ENCODE data around the gene CRYZ. TPM values are rescaled to one million over a fixed set of nuclear protein-coding genes. Genes with fewer than 3 reads are reported as not detected.

CRYZ gene
- total and polyA plus RNA-seq, 9 donors = 10.4 to 38.6 (median 24.2) TPM

- no peaks in the 10 kb centered on the region for H3K27me3 ChIP-seq (ENCODE audit: control insufficient read depth, insufficient read depth, low read length)
- H3K4me1 ChIP-seq (ENCODE audit: control insufficient read depth, insufficient read depth, low read length) = no peaks in the 10 kb centered on the region
- H3K4me3 ChIP-seq (ENCODE audit: low read length) = no peak overlapping the region
- WGBS (ENCODE audit: insufficient coverage) = no CpG with 5 or more reads among the region's 3 CpGs
- no peak for DNase-seq
- H3K36me3 ChIP-seq (ENCODE audit: control insufficient read depth, insufficient read depth, low read length) = peaks cover 37% of the 10 kb centered on the region
- H3K9me3 ChIP-seq (replicated peaks; ENCODE audit: control insufficient read depth, low read depth, low read length) = no peaks in the 10 kb centered on the region
- no peak overlapping the region for H3K27ac ChIP-seq (ENCODE audit: low read length)
Measured at GRCh38 chr1:74713849-74714248, 19.0 kb downstream of the CRYZ start.

- Histone ChIP-seq H3K27ac (ENCODE audit: low read length) (no peak overlapping the region), H3K27me3 (ENCODE audit: control insufficient read depth, insufficient read depth, low read length) (no peaks in the 10 kb centered on the region), H3K9me3 (replicated peaks; ENCODE audit: control insufficient read depth, low read depth, low read length) (no peaks in the 10 kb centered on the region), H3K4me1 (ENCODE audit: control insufficient read depth, insufficient read depth, low read length) (no peaks in the 10 kb centered on the region), H3K36me3 (ENCODE audit: control insufficient read depth, insufficient read depth, low read length) (peaks cover 34% of the 10 kb centered on the region), H3K4me3 (ENCODE audit: low read length) (no peak overlapping the region)
- DNase-seq = no peak
- WGBS (ENCODE audit: insufficient coverage) = no CpG with 5 or more reads among the region's 1 CpG
Measured at GRCh38 chr1:74712881-74713280, 20.0 kb downstream of the CRYZ start.

- no peak for DNase-seq
- Histone ChIP-seq H3K4me1 (ENCODE audit: control insufficient read depth, insufficient read depth, low read length) (no peaks in the 10 kb centered on the region), H3K36me3 (ENCODE audit: control insufficient read depth, insufficient read depth, low read length) (peaks cover 18% of the 10 kb centered on the region), H3K27ac (ENCODE audit: low read length) (no peak overlapping the region), H3K27me3 (ENCODE audit: control insufficient read depth, insufficient read depth, low read length) (no peaks in the 10 kb centered on the region), H3K4me3 (ENCODE audit: low read length) (no peak overlapping the region), H3K9me3 (replicated peaks; ENCODE audit: control insufficient read depth, low read depth, low read length) (no peaks in the 10 kb centered on the region)
- 97% methylated on average over 4 of the region's 6 CpGs for WGBS (ENCODE audit: insufficient coverage)
Measured at GRCh38 chr1:74703386-74704182, 29.3 kb downstream of the CRYZ start.

GRCh38 chr1:74699331-74699730 lies 33.5 kb downstream of the CRYZ start:
- H3K27ac ChIP-seq (ENCODE audit: low read length) = no peak overlapping the region
- H3K36me3 ChIP-seq (ENCODE audit: control insufficient read depth, insufficient read depth, low read length) = peaks cover 14% of the 10 kb centered on the region
- no peaks in the 10 kb centered on the region for H3K4me1 ChIP-seq (ENCODE audit: control insufficient read depth, insufficient read depth, low read length)
- H3K27me3 ChIP-seq (ENCODE audit: control insufficient read depth, insufficient read depth, low read length) = no peaks in the 10 kb centered on the region
- H3K4me3 ChIP-seq (ENCODE audit: low read length) = no peak overlapping the region
- no peaks in the 10 kb centered on the region for H3K9me3 ChIP-seq (replicated peaks; ENCODE audit: control insufficient read depth, low read depth, low read length)
- no peak for DNase-seq

GRCh38 chr1:74697832-74698231 lies 35.0 kb downstream of the CRYZ start:
- H3K36me3 ChIP-seq (ENCODE audit: control insufficient read depth, insufficient read depth, low read length) = peaks cover 2% of the 10 kb centered on the region
- no peaks in the 10 kb centered on the region for H3K9me3 ChIP-seq (replicated peaks; ENCODE audit: control insufficient read depth, low read depth, low read length)
- no peak overlapping the region for H3K27ac ChIP-seq (ENCODE audit: low read length)
- H3K4me3 ChIP-seq (ENCODE audit: low read length) = no peak overlapping the region
- WGBS (ENCODE audit: insufficient coverage) = 71% methylated on average over 2 of the region's 2 CpGs
- H3K4me1 ChIP-seq (ENCODE audit: control insufficient read depth, insufficient read depth, low read length) = no peaks in the 10 kb centered on the region
- H3K27me3 ChIP-seq (ENCODE audit: control insufficient read depth, insufficient read depth, low read length) = no peaks in the 10 kb centered on the region
- DNase-seq = no peak

- Histone ChIP-seq H3K4me1 (ENCODE audit: control insufficient read depth, insufficient read depth, low read length) (no peaks in the 10 kb centered on the region), H3K36me3 (ENCODE audit: control insufficient read depth, insufficient read depth, low read length) (no peaks in the 10 kb centered on the region), H3K4me3 (ENCODE audit: low read length) (no peak overlapping the region), H3K9me3 (replicated peaks; ENCODE audit: control insufficient read depth, low read depth, low read length) (no peaks in the 10 kb centered on the region), H3K27me3 (ENCODE audit: control insufficient read depth, insufficient read depth, low read length) (no peaks in the 10 kb centered on the region), H3K27ac (ENCODE audit: low read length) (no peak overlapping the region)
- 70% methylated on average over 2 of the region's 2 CpGs for WGBS (ENCODE audit: insufficient coverage)
- DNase-seq = no peak
Measured at GRCh38 chr1:74693473-74693872, 39.4 kb downstream of the CRYZ start.

GRCh38 chr1:74690909-74691308 lies 41.9 kb downstream of the CRYZ start:
- no peak for DNase-seq
- no peak overlapping the region for H3K4me3 ChIP-seq (ENCODE audit: low read length)
- H3K27me3 ChIP-seq (ENCODE audit: control insufficient read depth, insufficient read depth, low read length) = no peaks in the 10 kb centered on the region
- WGBS (ENCODE audit: insufficient coverage) = no CpG with 5 or more reads among the region's 4 CpGs
- no peaks in the 10 kb centered on the region for H3K4me1 ChIP-seq (ENCODE audit: control insufficient read depth, insufficient read depth, low read length)
- no peaks in the 10 kb centered on the region for H3K9me3 ChIP-seq (replicated peaks; ENCODE audit: control insufficient read depth, low read depth, low read length)
- H3K27ac ChIP-seq (ENCODE audit: low read length) = no peak overlapping the region
- H3K36me3 ChIP-seq (ENCODE audit: control insufficient read depth, insufficient read depth, low read length) = no peaks in the 10 kb centered on the region

GRCh38 chr1:74690364-74690696 lies 42.5 kb downstream of the CRYZ start:
- 0% methylated on average over 1 of the region's 2 CpGs for WGBS (ENCODE audit: insufficient coverage)
- no peak overlapping the region for H3K4me3 ChIP-seq (ENCODE audit: low read length)
- no peaks in the 10 kb centered on the region for H3K9me3 ChIP-seq (replicated peaks; ENCODE audit: control insufficient read depth, low read depth, low read length)
- H3K27ac ChIP-seq (ENCODE audit: low read length) = no peak overlapping the region
- H3K36me3 ChIP-seq (ENCODE audit: control insufficient read depth, insufficient read depth, low read length) = no peaks in the 10 kb centered on the region
- H3K27me3 ChIP-seq (ENCODE audit: control insufficient read depth, insufficient read depth, low read length) = no peaks in the 10 kb centered on the region
- no peaks in the 10 kb centered on the region for H3K4me1 ChIP-seq (ENCODE audit: control insufficient read depth, insufficient read depth, low read length)
- no peak for DNase-seq

GRCh38 chr1:74689621-74690363 lies 43.1 kb downstream of the CRYZ start:
- no peaks in the 10 kb centered on the region for H3K36me3 ChIP-seq (ENCODE audit: control insufficient read depth, insufficient read depth, low read length)
- DNase-seq = peak; percentile 77
- no peak overlapping the region for H3K4me3 ChIP-seq (ENCODE audit: low read length)
- no peaks in the 10 kb centered on the region for H3K27me3 ChIP-seq (ENCODE audit: control insufficient read depth, insufficient read depth, low read length)
- no peak overlapping the region for H3K27ac ChIP-seq (ENCODE audit: low read length)
- WGBS (ENCODE audit: insufficient coverage) = 0% methylated on average over 1 of the region's 5 CpGs
- H3K4me1 ChIP-seq (ENCODE audit: control insufficient read depth, insufficient read depth, low read length) = no peaks in the 10 kb centered on the region
- H3K9me3 ChIP-seq (replicated peaks; ENCODE audit: control insufficient read depth, low read depth, low read length) = no peaks in the 10 kb centered on the region

GRCh38 chr1:74686928-74687327 lies 45.9 kb downstream of the CRYZ start:
- no peaks in the 10 kb centered on the region for H3K4me1 ChIP-seq (ENCODE audit: control insufficient read depth, insufficient read depth, low read length)
- WGBS (ENCODE audit: insufficient coverage) = no CpG with 5 or more reads among the region's 4 CpGs
- no peaks in the 10 kb centered on the region for H3K27me3 ChIP-seq (ENCODE audit: control insufficient read depth, insufficient read depth, low read length)
- no peak for DNase-seq
- H3K4me3 ChIP-seq (ENCODE audit: low read length) = no peak overlapping the region
- no peaks in the 10 kb centered on the region for H3K36me3 ChIP-seq (ENCODE audit: control insufficient read depth, insufficient read depth, low read length)
- no peaks in the 10 kb centered on the region for H3K9me3 ChIP-seq (replicated peaks; ENCODE audit: control insufficient read depth, low read depth, low read length)
- no peak overlapping the region for H3K27ac ChIP-seq (ENCODE audit: low read length)

All from muscle of leg (tissue), 11 donors.